Suprapubic skin (tissue), 4 donors: ENCODE results near the gene NAA80. TPM values are rescaled to one million over a fixed set of nuclear protein-coding genes. Genes with fewer than 3 reads are reported as not detected.
"Not testable (repeated sequence)": the region's sequence is repeated elsewhere in the genome, so short reads cannot be mapped to it uniquely, and the experiment has no call there.

Source experiments
- DNase-seq, 2 donors: peaks; one replicate each; pipeline ENCODE4 v3.0.0-alpha.2; 2019; ENCODE audit warnings: low spot score in 2 of 2
- H3K27ac ChIP-seq: fragments of 200-600 bp; sonication (generic); one replicate; pipeline ENCODE4 v1.5.1; 2019
- H3K27me3 ChIP-seq: fragments of 200-600 bp; sonication (generic); one replicate; pipeline ENCODE4 v1.5.1; 2019
- H3K36me3 ChIP-seq: fragments of 200-600 bp; sonication (generic); one replicate; pipeline ENCODE4 v1.5.1; 2019
- H3K4me1 ChIP-seq: fragments of 200-600 bp; sonication (generic); one replicate; pipeline ENCODE4 v1.5.1; 2019
- H3K4me3 ChIP-seq: fragments of 200-600 bp; sonication (generic); one replicate; pipeline ENCODE4 v1.5.1; 2019; ENCODE audit warnings: mild to moderate bottlenecking
- H3K9me3 ChIP-seq: fragments of 200-600 bp; sonication (generic); one replicate; pipeline ENCODE4 v1.5.1; 2019
- EP300 ChIP-seq: sonication (generic); formaldehyde crosslinking; IDR thresholded peaks from one replicate; pipeline ENCODE4 v1.6.1; 2017; ENCODE audit warnings: antibody characterized with exemption
- POLR2A ChIP-seq, 2 donors: fragments of 450-650 bp; IDR thresholded peaks; one replicate each; pipeline ENCODE4 v1.6.1; 2017; ENCODE audit warnings: antibody characterized with exemption in 2 of 2, mild to moderate bottlenecking in 2 of 2, moderate library complexity in 2 of 2
- POLR2AphosphoS5 ChIP-seq, 3 donors: sonication (generic); formaldehyde crosslinking; IDR thresholded peaks; one replicate each; pipeline ENCODE4 v1.6.1; 2017; ENCODE audit warnings: antibody characterized with exemption in 3 of 3
- WGBS: methylation state at CpG from one replicate; pipeline ENCODE4 v1.1.5; 2018; 5-methylcytosine and 5-hydroxymethylcytosine counted together
- total RNA-seq, 4 donors: library from RNA; depleted of rRNA; stranded (reverse); fragments of >200 nt; gene quantifications; one replicate each; pipeline ENCODE4 v1.1.0, GENCODE V29; 2016
- TF ChIP-seq, protein P1 (sequence below), 2 donors: fragments of 200-600 bp in 1 of 2; fragments of 450-650 bp in 1 of 2; sonication (generic) in 1 of 2; IDR thresholded peaks; one replicate each; pipeline ENCODE4 v1.5.1; 2016 to 2019; ENCODE audit warnings: antibody characterized with exemption in 2 of 2, mild to moderate bottlenecking in 1 of 2, moderate library complexity in 1 of 2

The NAA80 gene
- total RNA-seq, 4 donors from 2014 or later: 19.5 to 23.4 (median 20.3) TPM

DNA sequence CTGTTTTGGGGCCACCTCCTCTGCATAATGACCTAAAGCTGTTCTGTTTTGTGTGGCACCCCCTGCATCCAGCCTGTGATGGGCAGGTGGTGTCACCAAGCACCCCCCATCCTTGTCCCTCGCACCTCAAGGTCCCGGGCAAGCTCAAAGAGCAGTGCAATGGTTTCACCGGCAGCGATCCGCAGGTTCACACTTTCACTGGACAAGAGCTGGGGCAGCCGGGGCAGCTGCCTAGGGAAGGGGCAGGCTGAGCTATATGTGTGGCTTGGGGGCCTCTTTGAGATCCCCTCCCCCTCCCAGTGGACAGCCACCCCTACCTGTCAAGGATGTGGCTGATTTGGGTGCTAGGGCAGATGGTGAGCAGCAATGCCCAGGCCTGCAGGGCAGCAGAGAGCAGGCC, 10.1 kb downstream of the NAA80 start:
- no peak overlapping the region for H3K4me3 ChIP-seq
- no peak for DNase-seq
- peaks cover 46% of the 10 kb centered on the region for H3K36me3 ChIP-seq
- no peak for TF ChIP-seq POLR2A (IDR thresholded peaks at IDR 0.05)
- no peak for TF ChIP-seq EP300
- no peak for TF ChIP-seq POLR2AphosphoS5 (IDR thresholded peaks at IDR 0.05)
- TF ChIP-seq, protein P1, sequence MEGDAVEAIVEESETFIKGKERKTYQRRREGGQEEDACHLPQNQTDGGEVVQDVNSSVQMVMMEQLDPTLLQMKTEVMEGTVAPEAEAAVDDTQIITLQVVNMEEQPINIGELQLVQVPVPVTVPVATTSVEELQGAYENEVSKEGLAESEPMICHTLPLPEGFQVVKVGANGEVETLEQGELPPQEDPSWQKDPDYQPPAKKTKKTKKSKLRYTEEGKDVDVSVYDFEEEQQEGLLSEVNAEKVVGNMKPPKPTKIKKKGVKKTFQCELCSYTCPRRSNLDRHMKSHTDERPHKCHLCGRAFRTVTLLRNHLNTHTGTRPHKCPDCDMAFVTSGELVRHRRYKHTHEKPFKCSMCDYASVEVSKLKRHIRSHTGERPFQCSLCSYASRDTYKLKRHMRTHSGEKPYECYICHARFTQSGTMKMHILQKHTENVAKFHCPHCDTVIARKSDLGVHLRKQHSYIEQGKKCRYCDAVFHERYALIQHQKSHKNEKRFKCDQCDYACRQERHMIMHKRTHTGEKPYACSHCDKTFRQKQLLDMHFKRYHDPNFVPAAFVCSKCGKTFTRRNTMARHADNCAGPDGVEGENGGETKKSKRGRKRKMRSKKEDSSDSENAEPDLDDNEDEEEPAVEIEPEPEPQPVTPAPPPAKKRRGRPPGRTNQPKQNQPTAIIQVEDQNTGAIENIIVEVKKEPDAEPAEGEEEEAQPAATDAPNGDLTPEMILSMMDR (IDR thresholded peaks at IDR 0.05): no peak
- no peaks in the 10 kb centered on the region for H3K9me3 ChIP-seq
- 93% methylated on average over 5 of the region's 6 CpGs for WGBS
- peaks cover 26% of the 10 kb centered on the region for H3K4me1 ChIP-seq
- H3K27me3 ChIP-seq: no peaks in the 10 kb centered on the region
- no peak overlapping the region for H3K27ac ChIP-seq

DNA sequence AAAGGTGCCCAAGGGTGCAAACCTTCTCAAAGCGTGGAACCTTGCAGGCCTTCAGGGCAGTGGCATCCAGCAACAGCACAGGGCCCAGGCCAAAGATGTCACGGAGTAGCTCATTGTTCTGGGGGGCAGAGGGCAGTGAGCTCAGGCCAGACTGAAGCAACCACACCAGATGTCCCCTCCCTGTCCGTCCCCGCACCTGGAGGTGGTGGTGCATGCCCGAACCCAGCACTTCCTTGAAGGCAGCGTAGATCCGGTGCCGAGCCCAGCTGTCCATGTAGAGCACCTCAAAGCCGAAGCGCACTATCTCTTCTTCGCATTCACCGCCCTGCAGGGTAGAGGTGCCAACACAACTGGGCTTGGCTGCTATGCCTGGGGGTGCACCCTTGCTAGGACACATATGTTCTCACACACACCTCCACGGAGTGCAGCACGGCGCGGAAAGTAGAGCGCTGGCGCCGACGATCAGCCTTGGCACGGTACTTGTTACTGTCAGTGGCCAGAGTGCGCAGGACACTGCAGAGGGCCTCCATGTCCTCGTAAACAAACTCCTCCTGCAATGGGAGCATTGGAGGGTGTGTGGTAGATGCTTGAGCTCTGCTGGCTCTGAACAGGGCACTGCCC, 10.7 kb downstream of the NAA80 start:
- Histone ChIP-seq H3K9me3 (no peaks in the 10 kb centered on the region), H3K27me3 (no peaks in the 10 kb centered on the region), H3K4me3 (no peak overlapping the region), H3K27ac (no peak overlapping the region), H3K36me3 (peaks cover 46% of the 10 kb centered on the region), H3K4me1 (peaks cover 26% of the 10 kb centered on the region)
- 91% methylated on average over 16 of the region's 23 CpGs for WGBS
- DNase-seq: no peak
- TF ChIP-seq, protein P1 (IDR thresholded peaks at IDR 0.05): no peak
- TF ChIP-seq POLR2A (IDR thresholded peaks at IDR 0.05) (no peak), POLR2AphosphoS5 (IDR thresholded peaks at IDR 0.05) (no peak), EP300 (no peak)

DNA sequence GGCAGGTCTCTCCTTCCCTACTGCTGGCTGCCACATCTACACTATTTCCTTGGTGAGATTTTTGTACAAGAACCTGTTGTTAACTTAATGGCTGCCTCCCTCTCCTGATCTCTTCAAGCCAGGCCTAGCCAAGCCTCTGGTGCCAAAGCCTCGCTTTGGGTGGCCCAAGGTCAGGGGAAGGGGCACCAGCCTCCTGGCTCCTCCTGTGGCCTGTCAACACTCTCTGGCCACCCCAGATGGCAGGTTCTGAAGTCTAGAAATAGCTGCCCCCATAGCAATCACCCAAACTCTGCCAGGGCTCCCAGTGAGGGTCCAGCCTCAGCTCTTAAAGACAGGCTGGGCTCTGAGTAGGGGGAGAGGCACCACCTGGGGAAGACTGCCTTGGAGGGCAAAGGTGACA, 11.9 kb downstream of the NAA80 start:
- H3K4me3 ChIP-seq: no peak overlapping the region
- no peak for DNase-seq
- peaks cover 46% of the 10 kb centered on the region for H3K36me3 ChIP-seq
- no peak overlapping the region for H3K27ac ChIP-seq
- H3K9me3 ChIP-seq: no peaks in the 10 kb centered on the region
- 100% methylated on average over 1 of the region's 1 CpG for whole genome bisulfite sequencing
- TF ChIP-seq POLR2AphosphoS5 (IDR thresholded peaks at IDR 0.05) (no peak), POLR2A (IDR thresholded peaks at IDR 0.05) (no peak), EP300 (no peak)
- TF ChIP-seq, protein P1 (IDR thresholded peaks at IDR 0.05): no peak
- H3K4me1 ChIP-seq: peaks cover 14% of the 10 kb centered on the region
- H3K27me3 ChIP-seq: no peaks in the 10 kb centered on the region

DNA sequence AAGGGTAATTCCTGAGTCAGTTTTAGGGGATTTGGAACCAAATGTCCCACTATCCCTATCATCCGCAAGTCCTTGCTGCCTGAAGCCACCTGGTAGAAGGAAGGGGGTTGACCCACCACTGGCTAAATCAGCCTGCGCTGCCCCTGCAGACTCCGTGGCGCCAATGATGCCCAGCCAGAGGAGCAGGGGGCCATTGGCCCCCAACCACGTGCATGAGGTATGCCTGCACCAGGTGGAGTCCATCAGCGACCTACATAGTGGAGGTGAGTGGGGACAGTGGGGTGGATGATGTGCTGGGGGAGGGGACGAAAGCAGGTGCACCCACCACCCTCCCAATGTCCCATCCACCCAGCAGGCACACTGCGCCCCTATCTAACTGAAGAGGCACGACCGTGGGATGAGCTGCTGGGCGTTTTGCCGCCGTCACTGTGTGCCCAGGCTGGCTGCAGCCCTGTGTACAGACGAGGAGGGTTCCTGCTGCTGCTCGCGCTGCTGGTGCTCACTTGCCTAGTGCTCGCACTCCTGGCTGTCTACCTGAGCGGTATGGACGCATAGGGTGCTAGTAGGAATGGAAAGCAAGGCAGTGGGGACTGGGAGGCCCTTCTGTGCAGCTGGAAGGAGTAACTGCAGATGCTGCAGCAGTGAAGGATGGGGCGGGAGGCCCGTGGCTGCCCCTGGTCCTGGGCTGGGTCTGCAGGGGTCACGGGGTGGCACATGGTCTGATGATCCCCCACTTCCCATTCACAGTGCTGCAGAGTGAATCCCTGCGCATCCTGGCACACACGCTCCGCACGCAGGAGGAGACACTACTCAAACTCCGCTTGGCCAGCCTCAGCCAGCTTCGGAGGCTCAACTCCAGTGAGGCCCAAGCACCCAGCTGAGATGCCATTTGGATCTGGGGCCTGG, 12.6 kb downstream of the NAA80 start:
- peaks cover 46% of the 10 kb centered on the region for H3K36me3 ChIP-seq
- DNase-seq: no peak
- H3K27me3 ChIP-seq: no peaks in the 10 kb centered on the region
- no peak overlapping the region for H3K4me3 ChIP-seq
- H3K9me3 ChIP-seq: no peaks in the 10 kb centered on the region
- H3K4me1 ChIP-seq: peaks cover 13% of the 10 kb centered on the region
- H3K27ac ChIP-seq: no peak overlapping the region
- 86% methylated on average over 12 of the region's 28 CpGs for whole genome bisulfite sequencing
- TF ChIP-seq, protein P1 (IDR thresholded peaks at IDR 0.05): no peak
- TF ChIP-seq POLR2AphosphoS5 (IDR thresholded peaks at IDR 0.05) (no peak), EP300 (no peak), POLR2A (IDR thresholded peaks at IDR 0.05) (no peak)

DNA sequence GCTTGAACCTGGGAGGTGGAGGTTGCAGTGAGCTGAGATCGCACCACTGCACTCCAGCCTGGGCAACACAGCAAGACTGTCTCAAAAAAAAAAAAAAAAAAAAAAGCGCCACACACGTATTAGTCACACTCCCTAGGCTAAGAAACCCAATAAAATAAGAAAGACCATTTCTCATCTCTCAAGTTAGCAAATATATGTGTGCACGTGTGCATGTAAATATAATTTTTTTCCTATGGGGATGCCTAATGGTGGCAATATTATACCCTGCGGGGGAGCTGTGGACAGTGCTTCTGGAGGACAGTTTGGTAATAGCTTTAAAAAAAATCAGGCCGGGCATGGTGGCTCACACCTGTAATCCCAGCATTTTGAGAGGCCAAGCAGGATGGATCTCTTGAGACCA, 15.1 kb downstream of the NAA80 start:
- WGBS: 78% methylated on average over 6 of the region's 6 CpGs
- H3K27ac ChIP-seq: not testable (repeated sequence)

More for the DNA sequence above, 15.1 kb downstream of the NAA80 start:
- not testable (repeated sequence) for H3K9me3 ChIP-seq, H3K4me3 ChIP-seq, H3K27me3 ChIP-seq, H3K4me1 ChIP-seq, DNase-seq
- peaks cover 32% of the 10 kb centered on the region for H3K36me3 ChIP-seq
